LHCN-M2 (cell line): ENCODE measurements around the gene TCTA. TPM values are rescaled to one million over a fixed set of nuclear protein-coding genes. Genes with fewer than 3 reads are reported as not detected.
"Not testable (repeated sequence)": the region's sequence is repeated elsewhere in the genome, so short reads cannot be mapped to it uniquely, and the experiment has no call there.

Experiments used
- DNase-seq: peaks from one replicate; pipeline ENCODE4 v3.0.0-alpha.2; 2012; ENCODE audit warnings: low read depth
- polyA plus RNA-seq: library from polyadenylated mRNA; unstranded; fragments of >200 nt; gene quantifications from one replicate; pipeline ENCODE4 v1.2.1, GENCODE V29; 2012; ENCODE audit warnings: missing spikeins
- total RNA-seq: library from RNA; depleted of rRNA; stranded (reverse); fragments of >200 nt; gene quantifications from 2 replicates; pipeline ENCODE4 v1.2.3, GENCODE V29; 2014; rRNA removed

Gene TCTA
- total RNA-seq, result 43.2 and 50.1 TPM in 2 replicates
- polyA plus RNA-seq, result 74.3 TPM

GRCh38 chr3:49411968-49412631 is at the start of gene TCTA, which contains the start of gene RHOA:
TCTA (plus strand) TSS chr3:49412423; CDS start chr3:49412427, 4 bp downstream.
RHOA (minus strand) TSS chr3:49411976; CDS start chr3:49375589, 36,387 bp downstream.
- DNase-seq, result peak; percentile 100

GRCh38 chr3:49362561-49362960 is 49.7 kb upstream of the TCTA start:
- DNase-seq, result no peak

GRCh38 chr3:49370585-49371290 is 41.5 kb upstream of the TCTA start:
- DNase-seq, result no peak

GRCh38 chr3:49371946-49372345 is 40.3 kb upstream of the TCTA start:
- no peak for DNase-seq

- peak; percentile 19 for DNase-seq
These were observed 34.7 kb upstream of the TCTA start for GRCh38 chr3:49377483-49377882.

GRCh38 chr3:49378249-49378895 is 33.9 kb upstream of the TCTA start:
- peak; percentile 87 for DNase-seq

- no peak for DNase-seq
These were observed 28.8 kb upstream of the TCTA start for GRCh38 chr3:49383387-49383786.

- no peak for DNase-seq
These were observed 26.6 kb upstream of the TCTA start for GRCh38 chr3:49385617-49386016.

- DNase-seq, result no peak
These were observed 26.0 kb upstream of the TCTA start for GRCh38 chr3:49386056-49386756.

GRCh38 chr3:49387721-49388120 is 24.5 kb upstream of the TCTA start:
- DNase-seq, result peak; percentile 82

GRCh38 chr3:49388289-49388820 is 23.9 kb upstream of the TCTA start:
- no peak for DNase-seq

GRCh38 chr3:49389297-49389696 is 22.9 kb upstream of the TCTA start:
- DNase-seq, result no peak

GRCh38 chr3:49391310-49391709 is 20.9 kb upstream of the TCTA start:
- DNase-seq, result not testable (repeated sequence)

- peak; percentile 68 for DNase-seq
These were observed 14.8 kb upstream of the TCTA start for GRCh38 chr3:49397470-49397869.

GRCh38 chr3:49399461-49399860 is 12.8 kb upstream of the TCTA start:
- DNase-seq, result peak; percentile 41

- DNase-seq, result no peak
These were observed 10.5 kb upstream of the TCTA start for GRCh38 chr3:49401766-49402165.

GRCh38 chr3:49403891-49404290 is 8.3 kb upstream of the TCTA start:
- no peak for DNase-seq

- not testable (repeated sequence) for DNase-seq
These were observed 6.7 kb upstream of the TCTA start for GRCh38 chr3:49405570-49405969.

- DNase-seq, result no peak
These were observed 5.4 kb upstream of the TCTA start for GRCh38 chr3:49406571-49407565.
